GM18505 (cell line): ENCODE data around the gene FILIP1.
A peak's percentile ranks its signal among the peaks of the same experiment; 100 is the strongest.

Source experiments
- ATAC-seq: cut with Tn5 transposase; IDR thresholded peaks from one replicate; pipeline ENCODE4 v1.9.1; 2021; ENCODE audit not compliant: unreplicated experiment
- POLR2A ChIP-seq: IDR thresholded peaks from 4 replicates; pipeline ENCODE4 v1.6.1; 2011; ENCODE audit warnings: borderline replicate concordance; ENCODE audit not compliant: insufficient read depth, insufficient read length; ENCODE audit errors: extremely low read depth

Gene FILIP1

DNA sequence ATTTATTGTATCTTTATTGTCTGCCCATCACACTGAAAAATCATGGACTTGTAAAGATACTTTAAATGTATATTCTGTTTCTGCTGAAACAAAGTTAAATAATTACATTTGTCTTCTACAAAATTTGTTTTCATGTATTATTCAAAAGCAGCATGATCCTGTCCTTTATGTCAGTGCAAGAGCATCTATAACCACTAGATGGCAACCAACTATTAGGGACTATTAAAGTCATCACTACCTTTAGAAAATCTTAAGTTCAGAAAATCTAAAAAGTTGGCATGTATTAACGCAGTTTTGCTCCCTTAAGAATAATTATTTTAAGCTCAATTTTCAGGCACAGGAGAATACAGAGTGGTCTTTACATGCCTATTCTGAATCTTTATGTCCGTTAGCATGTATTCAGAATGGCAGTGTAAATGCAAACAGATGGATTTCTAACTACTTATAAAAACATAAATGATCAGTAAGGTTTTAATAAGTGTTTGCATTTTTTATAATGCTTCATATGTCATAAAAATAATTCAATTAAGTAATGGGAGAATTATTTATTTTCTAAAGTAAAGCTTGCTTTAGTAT is 226.8 kb downstream of the FILIP1 start:
- no peak for TF ChIP-seq POLR2A
- ATAC-seq: peak; percentile 64

GRCh38 chr6:75263401-75263750 is 230.2 kb downstream of the FILIP1 start:
- TF ChIP-seq POLR2A: no peak
- ATAC-seq: no peak

DNA sequence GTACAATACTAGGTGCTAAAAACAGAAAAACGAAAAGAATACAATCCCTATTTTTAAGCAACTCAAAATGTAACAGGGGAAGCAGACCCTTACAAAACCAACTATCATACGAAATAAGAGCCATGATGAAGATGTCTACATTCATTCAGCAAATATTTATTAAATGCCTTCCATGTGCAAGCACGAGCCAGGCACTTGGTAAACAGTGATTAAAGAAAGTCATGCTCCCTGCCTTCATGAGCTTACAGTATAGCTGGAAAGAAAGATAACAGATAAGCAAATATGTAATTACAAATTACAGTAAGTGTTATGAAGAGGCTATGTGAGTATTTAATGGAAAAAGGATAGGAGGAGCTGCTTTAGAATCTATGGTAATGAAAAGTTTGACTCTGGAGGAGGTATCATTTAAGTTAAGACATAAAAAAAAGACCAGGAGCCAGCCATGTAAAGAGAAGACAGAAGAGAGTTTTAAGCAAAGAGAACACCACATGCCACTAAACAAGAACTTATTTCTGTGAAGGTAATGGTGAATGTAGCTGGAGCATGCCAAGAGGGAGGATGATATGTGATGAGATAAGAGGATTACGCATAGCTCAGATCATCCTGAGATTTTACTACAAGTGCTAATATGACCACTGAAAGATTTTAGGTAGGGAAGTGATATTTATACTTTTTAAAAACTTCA is 230.7 kb downstream of the FILIP1 start:
- no peak for TF ChIP-seq POLR2A
- no peak for ATAC-seq

DNA sequence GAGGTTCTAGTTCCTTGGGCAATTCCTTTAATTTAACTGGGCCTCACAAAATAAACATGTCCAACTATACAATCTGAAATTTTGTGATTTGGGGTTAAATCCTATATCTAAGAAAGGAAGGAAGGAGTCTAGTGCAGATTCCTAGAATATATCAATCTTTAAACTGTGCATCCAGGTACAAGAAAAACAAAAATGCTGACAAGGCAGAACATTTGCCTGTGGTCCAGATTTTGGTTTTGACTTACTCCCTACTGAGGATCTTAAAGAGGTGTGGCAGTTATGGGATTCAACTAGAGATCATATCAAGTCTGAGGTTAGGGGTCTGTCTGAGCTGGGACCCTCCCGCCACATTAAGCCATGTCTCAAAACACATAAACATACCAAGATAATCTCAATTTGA is 232.3 kb downstream of the FILIP1 start:
- ATAC-seq: no peak
- TF ChIP-seq POLR2A: no peak

- no peak for ATAC-seq
- TF ChIP-seq POLR2A: no peak
These were observed 236.1 kb downstream of the FILIP1 start for GRCh38 chr6:75257343-75258087.

DNA sequence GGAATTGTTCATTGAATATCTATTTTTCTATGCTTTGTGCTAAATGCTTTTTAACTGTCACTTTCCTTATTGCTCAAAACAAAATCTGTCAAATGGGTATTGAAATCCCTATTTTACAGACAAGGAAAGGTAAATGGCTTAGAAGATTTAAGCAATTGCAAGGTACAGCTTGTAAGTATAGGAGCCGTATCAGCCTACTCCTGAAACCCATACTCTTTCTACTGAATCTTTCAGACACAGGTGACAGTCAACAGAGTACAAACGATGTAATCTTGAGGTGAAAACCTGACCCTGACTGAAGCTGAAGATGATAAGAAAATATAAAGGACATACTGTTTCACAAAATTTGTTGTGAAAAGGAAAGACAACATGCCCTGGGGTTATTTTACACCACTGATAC is 243.0 kb downstream of the FILIP1 start:
- TF ChIP-seq POLR2A: no peak

GRCh38 chr6:75249837-75250236 is 243.8 kb downstream of the FILIP1 start:
- ATAC-seq: no peak
- TF ChIP-seq POLR2A: no peak

More for the DNA sequence above, 243.0 kb downstream of the FILIP1 start:
- no peak for ATAC-seq

DNA sequence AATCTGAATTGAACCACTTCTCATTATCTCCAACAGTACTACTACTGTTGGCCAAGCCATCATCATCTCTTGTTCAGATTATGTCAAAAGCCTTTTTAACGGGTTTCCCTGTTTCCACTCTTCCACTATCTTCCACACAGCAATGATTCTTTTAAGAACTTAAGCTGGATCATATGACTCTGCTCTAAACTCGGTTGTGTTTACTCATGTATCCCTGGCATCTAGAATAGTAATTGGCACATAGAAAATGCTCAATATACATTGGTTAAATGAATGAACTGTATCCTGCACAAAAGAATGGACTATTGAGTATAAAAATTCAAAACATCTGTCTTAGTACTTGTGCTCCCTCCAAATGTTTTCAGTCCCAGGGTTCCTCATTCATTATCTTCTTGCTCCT is 247.2 kb downstream of the FILIP1 start:
- TF ChIP-seq POLR2A: no peak
- ATAC-seq: no peak

GRCh38 chr6:75244063-75244584 is 249.5 kb downstream of the FILIP1 start:
- TF ChIP-seq POLR2A: no peak
- peak; percentile 9 for ATAC-seq

- ATAC-seq: peak; percentile 96
- peak; percentile 94 for TF ChIP-seq POLR2A
These were observed 250.1 kb downstream of the FILIP1 start, which contains the start of gene COX7A2 for GRCh38 chr6:75243333-75244062. Gene COX7A2, minus strand, starts transcription at chr6:75243801. Its CDS starts 67 bp downstream, at chr6:75243734.
